HG03460 (cell line): Measurements from ENCODE around the gene ADM5.

ENCODE experiments used
- ATAC-seq: cut with Tn5 transposase; IDR thresholded peaks from one replicate; pipeline ENCODE4 v1.9.1; 2021; ENCODE audit not compliant: unreplicated experiment

The ADM5 gene

GRCh38 chr19:49658139-49658517, 31.3 kb upstream of the ADM5 start:
- ATAC-seq: no peak

- ATAC-seq: no peak
These were observed 30.6 kb upstream of the ADM5 start for GRCh38 chr19:49658566-49659442.

- ATAC-seq: no peak
These were observed 28.9 kb upstream of the ADM5 start for GRCh38 chr19:49660338-49660961.

DNA sequence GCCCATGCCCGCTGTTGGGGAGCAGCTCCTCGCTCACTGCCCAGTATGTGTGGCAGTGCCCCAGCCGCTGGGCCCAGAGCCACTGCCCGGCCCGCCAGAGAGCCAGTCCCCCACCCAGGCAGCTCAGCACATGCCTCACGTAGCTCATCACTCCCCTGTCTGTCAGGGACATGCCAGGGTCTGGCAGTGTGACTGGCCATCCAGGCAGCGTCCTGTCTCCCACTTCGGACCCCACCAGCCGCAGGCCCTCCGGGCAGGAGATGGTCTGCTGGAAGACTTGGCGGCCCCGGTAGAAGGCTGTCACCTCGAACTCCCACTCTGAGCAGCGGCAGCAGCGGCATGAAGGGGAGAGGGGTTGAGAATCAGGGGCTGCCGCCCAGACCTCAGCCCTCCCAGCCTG, 27.4 kb upstream of the ADM5 start:
- no peak for ATAC-seq

DNA sequence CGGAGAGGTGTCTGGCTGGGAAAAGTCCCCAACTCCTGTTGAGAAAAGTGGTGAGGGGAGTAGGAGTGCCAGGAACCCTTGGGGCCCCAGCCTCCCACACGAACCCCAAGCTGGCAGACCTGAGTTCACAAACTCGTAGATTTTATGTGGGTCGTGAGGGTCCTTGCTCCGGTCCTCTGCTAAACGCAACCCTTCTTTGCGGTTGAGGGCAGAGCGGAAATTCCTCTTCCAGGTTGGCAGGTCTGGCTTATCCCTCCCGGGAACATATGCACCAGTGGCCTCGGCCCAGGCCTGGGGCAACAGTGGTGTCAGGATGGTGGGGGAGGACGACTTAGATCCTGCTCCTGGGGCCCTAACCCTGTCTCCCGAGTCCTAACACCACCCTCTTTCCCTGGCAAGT, 26.2 kb upstream of the ADM5 start:
- ATAC-seq: no peak

DNA sequence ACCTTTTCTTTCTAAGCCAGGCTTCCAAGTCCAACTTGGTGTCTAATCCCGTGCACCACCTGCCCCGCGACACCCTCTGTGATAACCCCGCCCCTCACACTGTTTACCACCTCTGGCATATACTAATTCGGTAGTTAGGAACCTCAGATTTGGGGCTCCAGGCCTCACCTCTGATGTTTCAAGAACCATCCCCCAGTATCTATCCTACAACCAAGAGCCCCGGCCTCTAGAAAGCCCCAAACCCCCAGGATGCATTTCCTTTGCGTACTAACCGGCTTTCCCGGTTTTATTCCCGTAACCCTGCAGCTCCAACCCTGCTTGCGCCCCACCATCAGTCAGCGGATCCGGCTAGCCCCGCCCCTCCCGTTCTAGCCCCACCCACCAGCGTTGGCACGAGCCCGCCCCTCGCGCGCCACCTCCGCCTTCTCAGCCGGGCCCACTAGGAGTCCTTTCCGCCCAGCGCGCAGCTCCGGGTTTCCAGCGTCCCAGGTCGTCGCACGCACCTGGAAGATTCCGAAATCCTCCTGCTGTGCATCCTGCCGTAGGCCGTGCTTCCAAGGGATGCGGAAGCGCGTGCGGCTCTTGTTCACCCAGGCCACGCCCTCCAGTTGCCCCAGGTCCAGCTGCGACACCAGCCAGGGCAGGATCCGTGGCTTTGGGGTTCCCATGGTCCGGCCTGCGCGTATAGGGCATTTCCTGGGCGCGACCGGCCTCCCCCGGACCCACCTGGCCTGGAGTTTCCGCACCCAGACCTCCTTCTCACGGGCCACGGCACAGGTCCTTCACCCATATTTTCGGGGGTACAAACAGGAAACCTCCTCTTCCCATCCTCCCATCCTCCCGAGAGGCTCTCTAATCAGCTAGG, 25.0 kb upstream of the ADM5 start:
- ATAC-seq: peak; percentile 36

DNA sequence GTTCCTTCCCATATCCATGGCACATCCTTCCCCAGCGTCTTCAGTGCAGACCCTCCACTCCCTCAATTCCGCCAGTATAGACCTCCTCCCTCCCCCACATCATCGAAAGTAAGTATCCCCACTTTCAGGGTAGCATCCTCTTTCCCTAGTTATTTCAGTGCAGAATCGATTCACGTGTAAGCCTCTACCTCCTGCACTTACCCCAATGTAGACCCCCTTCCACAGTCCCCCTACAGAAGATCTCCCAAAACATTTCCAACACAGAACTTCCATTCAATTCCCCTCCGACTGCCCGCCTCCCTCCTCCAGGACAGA, 24.4 kb upstream of the ADM5 start:
- ATAC-seq: no peak

DNA sequence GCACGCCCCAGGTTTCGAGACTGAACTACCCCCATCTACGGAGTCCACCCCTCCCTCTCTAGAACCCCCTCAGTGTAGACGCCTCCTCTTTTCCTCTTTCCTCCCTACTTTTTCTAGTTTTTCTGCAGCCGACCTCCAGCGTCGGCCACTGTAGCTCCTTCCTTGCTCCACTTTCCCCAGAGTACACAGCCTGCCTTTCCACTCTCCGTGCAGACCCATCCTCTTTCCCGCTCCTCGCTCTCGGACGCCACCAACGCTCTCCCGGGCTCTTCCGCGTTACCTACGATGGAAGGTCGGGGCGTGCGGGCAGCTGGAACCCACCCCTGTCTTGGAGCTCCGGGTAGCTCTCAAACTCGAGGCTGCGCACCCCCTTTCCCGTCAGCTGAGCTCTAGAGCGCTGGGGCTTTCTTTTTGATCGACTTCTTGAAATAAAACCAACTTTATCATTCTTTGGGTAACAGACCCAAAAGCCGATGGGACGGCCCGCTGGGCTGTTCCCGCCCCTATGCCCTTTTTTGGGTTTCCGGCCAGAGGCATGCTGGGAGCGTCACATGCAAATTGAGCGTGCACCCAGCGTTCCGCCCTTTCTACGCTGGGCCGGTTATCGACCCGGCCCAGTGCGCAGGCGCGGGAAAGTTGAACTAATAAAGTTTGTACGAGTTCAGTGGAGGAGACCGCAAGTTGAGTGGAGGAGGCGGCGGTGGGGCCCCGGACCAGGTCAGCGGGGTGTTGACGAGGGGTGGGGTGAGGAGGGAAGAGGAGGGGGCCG, 23.9 kb upstream of the ADM5 start, which contains the start of the genes BCL2L12 and IRF3:
Gene BCL2L12 (plus strand): TSS at position 583 of the 769 bp plus-strand sequence. CDS start 760 bp downstream, outside the sequence.
Gene IRF3 (minus strand): TSS at position 507 of the 769 bp plus-strand sequence. CDS start 1,019 bp downstream, outside the sequence.
- peak; percentile 71 for ATAC-seq

GRCh38 chr19:49666120-49666444, 23.3 kb upstream of the ADM5 start:
- no peak for ATAC-seq

DNA sequence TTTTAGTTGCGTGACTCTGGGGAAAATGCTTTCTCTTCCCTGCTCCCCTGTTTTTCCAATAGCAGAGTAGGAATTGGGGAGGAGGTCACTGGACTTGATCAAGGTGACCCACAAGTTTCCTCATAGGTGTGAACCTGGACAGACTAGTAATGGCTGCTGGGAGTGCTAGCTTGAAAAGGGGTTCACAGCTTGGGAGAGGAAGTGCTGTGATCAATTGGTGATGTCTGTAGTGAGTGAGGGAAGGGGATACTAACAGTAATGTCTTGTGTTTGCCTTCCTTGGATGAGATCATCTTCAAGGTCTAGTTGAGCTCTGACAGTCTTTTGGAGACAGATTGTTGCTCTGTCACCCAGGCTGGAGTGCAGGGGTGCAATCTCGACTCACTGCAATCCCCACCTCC, 21.9 kb upstream of the ADM5 start:
- no peak for ATAC-seq

GRCh38 chr19:49669516-49669915, 19.9 kb upstream of the ADM5 start:
- no peak for ATAC-seq

DNA sequence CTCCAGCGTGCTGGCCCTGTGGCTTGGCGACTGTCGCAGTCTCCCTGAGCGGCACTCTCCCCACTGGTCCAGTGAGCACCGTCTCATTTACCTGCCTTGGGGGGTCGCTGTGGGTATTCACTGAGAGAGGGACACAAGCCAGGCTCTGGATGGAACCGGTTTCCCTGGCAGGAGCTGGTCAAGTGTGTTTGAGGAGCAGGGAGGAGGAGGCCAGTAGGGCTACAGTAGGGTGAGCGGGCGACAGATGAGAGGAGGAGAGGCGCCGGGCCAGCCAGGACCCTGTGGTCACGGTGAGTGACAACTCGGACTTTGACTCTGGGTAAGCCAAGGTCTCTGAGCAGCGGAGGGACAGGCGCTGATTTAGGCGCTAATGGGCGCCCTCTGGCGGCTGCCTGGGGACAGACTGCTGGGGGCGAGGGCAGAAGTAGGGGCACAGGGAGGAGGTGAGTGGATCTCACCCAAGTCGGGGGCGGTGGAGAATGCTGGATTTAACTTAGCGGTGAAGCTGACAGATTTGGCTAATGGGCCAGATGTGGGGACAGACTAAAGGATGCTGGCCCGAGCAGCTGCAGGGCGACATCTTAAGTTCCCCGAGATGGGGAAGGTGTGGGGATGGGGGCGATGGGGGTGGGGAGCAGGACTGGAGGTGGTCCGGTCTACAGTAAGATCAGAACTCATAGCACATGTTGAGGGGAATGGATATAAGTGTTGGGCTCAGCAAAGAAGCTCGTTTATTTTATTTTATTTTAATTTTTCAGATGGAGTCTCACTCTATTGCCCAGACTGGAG, 17.1 kb upstream of the ADM5 start:
- ATAC-seq: no peak

- ATAC-seq: peak; percentile 27
These were observed 13.1 kb upstream of the ADM5 start for GRCh38 chr19:49676136-49676783.

- peak; percentile 57 for ATAC-seq
These were observed 12.6 kb upstream of the ADM5 start for GRCh38 chr19:49676784-49677230.

DNA sequence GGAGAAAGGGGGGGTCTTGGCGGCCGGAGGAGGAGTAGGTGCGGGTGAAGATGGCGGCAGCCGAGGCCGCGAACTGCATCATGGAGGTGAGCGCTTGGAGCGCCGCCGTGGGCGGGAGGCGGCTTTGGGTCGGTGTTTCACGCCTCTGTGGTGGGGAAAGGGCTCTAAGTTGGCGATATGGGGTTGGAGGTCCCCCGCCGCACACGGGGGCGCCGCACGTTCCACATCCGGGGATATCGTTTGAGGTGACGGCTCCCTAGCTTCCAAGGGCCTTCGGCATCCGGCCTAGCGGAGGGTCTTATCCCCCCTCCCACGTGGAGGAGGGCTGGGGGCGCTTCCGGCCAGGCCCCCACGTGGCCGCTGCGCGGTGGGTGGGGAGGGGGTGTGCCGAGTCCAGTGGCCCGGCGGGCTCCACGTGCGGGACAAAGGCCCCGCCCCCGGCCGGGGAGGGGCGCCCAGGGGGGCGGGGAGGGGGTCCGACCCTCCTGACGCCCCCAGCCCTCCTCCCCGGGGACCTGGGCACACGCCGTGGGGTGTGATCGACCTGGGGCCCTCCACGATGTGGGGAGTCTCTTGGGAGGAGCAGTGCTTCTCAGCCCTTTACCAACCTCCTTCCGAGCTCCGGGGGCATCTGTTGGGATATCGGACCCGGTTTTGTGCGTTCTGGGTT, 12.0 kb upstream of the ADM5 start, which contains the start of gene PRMT1:
Gene PRMT1 (plus strand): TSS at position 41 of the 670 bp plus-strand sequence. CDS start 10 bp downstream, at position 51.
- no peak for ATAC-seq

DNA sequence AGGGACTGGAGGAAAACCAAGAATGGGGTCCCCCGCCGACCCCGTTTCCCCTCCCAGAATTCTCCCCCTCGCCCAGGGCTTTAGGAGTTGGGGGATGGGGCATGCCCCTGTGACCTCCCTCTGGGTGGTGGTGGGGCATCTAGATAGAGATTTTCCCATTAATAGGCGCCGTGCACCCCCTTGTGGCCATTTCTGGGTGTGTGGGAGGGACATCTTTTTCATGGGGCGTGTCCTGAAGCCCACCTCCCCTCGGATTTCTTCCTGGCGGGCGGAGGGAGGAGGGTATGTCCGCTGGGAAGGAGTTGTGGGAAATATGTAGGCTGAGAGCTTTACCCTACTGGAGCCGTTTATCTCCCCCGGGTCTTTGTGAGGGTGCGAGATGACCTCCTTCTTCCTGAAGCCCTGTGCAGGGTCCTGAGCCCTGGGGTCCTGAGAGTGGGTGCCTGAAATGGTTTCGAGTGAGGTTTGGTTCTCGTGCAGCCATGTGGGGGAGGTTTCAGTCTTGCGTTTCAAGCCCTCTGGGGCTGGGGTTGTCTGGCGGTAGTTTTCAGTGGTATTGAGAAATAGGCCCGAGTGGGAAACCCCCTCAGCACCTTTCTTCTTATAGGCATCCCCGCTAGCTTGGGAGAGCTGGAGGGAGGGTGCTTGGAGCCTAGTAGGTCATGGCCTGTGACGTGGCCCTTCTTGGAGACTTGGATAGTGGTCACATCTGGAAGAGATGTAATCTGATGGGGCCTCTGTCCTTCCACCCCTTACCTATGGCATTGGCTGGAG, 11.3 kb upstream of the ADM5 start:
- no peak for ATAC-seq

DNA sequence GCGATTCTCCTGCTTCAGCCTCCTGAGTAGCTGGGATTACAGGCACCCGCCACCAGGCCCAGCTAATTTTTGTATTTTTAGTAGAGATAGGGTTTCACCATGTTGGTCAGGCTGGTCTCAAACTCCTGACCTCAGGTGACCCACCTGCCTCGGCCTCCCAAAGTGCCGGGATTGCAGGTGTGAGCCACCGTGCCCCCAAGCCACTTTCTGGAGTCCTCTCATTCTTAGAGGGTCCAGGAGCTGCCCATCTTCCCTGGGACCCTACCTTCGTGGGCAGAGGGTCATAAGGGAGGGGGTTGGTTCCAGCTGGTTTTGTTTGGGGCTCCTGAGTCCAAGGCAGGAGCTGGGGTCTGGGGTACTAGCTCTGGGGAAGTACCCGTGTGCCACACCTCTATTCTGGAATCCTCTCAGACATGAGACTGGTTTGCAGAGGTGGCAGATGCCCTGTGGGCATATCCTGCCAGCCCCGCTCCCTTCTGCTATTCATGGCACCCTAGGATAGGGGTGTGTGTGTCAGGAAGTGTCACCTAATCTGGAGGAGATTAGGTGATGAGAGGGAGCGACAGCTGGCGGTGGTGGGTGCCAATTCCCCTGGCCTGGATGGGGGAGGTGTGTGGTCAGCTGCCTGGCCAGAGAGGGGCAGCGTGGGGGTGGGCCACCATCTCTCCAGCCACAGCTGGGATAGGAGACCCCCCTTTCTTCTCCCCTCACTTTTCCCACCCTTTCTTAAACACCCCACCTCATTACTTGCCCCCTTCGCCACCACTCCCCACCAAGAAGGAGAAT, 10.2 kb upstream of the ADM5 start:
- ATAC-seq: no peak
